ENCODE measurements around the gene SDC1.

GRCh38 chr2:20212871-20213503 is 11.9 kb downstream of the SDC1 start:
- TF ChIP-seq, protein P1, sequence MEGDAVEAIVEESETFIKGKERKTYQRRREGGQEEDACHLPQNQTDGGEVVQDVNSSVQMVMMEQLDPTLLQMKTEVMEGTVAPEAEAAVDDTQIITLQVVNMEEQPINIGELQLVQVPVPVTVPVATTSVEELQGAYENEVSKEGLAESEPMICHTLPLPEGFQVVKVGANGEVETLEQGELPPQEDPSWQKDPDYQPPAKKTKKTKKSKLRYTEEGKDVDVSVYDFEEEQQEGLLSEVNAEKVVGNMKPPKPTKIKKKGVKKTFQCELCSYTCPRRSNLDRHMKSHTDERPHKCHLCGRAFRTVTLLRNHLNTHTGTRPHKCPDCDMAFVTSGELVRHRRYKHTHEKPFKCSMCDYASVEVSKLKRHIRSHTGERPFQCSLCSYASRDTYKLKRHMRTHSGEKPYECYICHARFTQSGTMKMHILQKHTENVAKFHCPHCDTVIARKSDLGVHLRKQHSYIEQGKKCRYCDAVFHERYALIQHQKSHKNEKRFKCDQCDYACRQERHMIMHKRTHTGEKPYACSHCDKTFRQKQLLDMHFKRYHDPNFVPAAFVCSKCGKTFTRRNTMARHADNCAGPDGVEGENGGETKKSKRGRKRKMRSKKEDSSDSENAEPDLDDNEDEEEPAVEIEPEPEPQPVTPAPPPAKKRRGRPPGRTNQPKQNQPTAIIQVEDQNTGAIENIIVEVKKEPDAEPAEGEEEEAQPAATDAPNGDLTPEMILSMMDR (IDR thresholded peaks at IDR 0.05), result no peak
- no peak for TF ChIP-seq POLR2A (IDR thresholded peaks at IDR 0.05)
